NCI-H82 (cell line): ENCODE data around the gene ULBP3.
"Not testable (repeated sequence)": the region's sequence is repeated elsewhere in the genome, so short reads cannot be mapped to it uniquely, and the experiment has no call there.

Experiments used
- DNase-seq: peaks from one replicate; lab custom pipeline; 2025; lab: John Stamatoyannopoulos, UW

ULBP3 gene

DNA sequence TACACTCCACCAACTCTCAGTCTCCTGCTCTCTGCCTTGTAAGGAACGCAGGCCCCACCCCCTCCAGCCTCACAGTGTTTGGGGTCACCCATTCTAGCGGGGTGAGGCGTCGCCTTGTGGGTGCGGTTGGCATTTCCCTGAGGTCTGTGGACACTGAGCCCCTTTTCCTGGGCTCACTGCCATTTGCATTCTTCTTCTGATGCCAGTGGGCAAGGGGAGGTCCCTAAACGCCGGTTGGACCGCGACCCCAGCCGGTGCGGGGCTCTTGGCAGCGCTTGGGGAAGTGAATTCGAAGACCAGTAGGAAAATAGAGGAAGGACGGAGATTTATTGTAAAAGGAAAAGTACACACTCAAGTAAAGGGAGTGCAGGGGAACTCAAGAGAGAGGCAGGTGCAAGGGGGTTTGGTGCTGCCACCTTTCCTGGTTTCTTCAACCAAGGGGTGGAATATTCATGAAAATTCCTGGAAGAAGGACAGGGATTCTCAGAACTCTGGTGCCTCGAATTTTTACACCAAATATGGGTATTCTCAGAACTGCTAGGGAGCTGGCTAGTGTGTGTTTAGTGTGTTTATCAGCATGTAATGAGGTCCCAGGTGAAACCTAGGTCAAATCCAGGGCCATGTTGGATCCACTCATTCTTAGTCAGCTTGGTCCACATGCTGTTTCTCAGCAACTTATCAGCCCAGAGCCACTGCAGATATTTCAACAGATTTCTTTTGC is 53.5 kb downstream of the ULBP3 start:
- DNase-seq = not testable (repeated sequence)

DNA sequence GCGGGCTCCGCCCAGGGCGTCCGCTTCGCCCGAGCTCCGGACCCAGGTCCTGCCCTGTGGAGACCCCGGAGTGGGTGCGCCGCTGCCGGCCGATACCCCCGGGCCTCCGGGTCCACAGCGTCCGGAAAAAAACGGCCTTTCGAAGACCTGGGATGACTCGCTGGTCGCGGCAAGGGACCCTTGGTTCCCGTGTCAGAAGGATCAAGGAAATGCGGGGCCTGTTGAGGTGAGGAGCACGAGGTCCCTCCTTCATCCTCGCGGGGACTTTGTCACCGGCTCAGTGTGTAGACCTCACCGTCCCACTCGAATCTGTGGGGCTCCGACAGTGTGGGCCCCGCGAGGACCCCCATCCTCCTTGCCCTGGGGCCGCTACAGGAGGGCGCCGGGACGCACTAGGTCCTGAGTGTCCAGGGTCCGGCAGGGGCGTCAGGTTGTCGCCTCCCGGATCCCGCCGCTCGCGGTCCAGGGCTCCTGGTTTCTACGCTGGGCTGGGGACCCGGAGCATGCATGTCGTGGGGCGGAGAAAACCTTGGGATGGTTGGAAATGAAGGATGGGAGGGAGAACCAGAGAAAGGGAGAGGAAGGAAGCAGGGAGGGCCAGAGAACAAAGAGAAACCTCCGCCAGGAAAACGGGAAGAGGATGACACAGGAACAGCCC is 54.2 kb downstream of the ULBP3 start:
- DNase-seq = not testable (repeated sequence)

DNA sequence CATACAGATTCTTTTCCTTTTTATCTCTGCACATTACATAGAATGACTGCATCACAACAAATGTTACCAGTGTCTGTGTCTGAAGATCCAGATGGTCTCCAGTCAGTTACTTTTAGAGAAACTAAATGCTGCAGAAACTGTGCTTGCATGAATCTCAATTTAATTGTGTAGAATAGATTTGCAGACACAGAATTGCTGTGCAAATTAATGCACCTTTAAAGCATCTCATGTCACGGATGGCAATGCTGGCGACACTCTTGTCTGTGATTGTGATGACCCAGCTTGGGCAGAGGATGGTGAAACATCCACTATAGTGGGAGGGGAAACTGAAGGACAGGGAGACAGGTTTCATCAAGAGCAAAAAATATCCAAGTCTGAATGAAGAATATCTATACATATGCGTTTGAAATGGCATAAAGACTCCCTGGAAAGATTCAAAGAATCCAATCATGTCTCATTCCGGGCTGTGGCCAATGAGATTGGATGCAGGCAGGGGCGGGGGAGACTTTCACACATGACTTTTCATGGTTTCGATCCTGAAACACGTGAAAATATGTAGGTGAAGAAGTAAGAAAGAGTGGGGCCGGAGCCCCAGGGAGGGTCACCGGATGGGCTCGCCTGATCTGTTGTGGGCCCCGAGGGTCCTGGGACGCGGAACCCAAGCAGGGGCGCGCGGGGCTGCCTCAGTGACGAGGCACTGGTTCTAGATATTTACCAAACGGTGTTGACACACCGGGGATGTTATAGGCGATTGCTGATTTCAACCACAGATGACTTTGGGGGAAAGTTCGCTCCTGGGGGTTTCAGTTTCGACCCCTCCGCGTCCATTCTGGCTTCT is 54.9 kb downstream of the ULBP3 start:
- DNase-seq = not testable (repeated sequence)

- not testable (repeated sequence) for DNase-seq
These were observed 55.8 kb downstream of the ULBP3 start for GRCh38 chr6:150012846-150013784.
